Activated naive CD4-positive, alpha-beta T cell treated with anti-CD3 and anti-CD28 coated beads, Interleukin-2, amount 50 U/mL, for 16 hours (primary cell): Measurements from ENCODE around the gene ARTN.
A peak's percentile ranks its signal among the peaks of the same experiment; 100 is the strongest.

Source experiments
- DNase-seq: peaks from one replicate; pipeline ENCODE4 v3.0.0-alpha.2; 2020

ARTN gene, protein sequence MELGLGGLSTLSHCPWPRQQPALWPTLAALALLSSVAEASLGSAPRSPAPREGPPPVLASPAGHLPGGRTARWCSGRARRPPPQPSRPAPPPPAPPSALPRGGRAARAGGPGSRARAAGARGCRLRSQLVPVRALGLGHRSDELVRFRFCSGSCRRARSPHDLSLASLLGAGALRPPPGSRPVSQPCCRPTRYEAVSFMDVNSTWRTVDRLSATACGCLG

DNA sequence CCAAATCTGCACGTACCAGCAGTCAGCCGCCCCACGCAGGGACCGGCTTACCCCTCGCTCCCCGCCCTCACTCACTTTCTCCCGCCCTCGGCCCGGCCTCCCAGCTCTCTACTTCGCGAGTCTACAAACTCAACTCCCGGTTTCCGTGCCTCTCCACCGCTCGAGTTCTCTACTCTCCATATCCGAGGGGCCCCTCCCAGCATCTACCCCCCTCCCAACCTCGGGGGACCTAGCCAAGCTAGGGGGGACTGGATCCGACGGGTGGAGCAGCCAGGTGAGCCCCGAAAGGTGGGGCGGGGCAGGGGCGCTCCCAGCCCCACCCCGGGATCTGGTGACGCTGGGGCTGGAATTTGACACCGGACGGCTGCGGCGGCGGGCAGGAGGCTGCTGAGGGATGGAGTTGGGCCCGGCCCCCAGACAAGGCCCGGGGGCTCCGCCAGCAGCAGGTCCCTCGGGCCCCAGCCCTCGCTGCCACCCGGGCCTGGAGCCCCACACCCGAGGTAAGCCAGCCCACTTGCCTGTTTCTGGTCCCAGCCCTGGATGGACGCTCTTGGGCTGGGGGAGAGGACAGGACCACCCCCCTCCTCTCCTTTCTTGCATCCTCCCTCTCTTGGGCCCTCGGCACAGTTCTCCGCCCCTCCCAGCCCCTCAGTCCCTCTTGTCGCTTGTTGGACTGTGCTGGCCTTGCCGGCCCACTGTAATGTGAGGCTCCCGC lies at the start of gene ARTN:
ARTN (plus strand) TSS at position 416 of the 715 bp plus-strand sequence. CDS start 1,856 bp downstream, outside the sequence.
- DNase-seq: peak; percentile 21

DNA sequence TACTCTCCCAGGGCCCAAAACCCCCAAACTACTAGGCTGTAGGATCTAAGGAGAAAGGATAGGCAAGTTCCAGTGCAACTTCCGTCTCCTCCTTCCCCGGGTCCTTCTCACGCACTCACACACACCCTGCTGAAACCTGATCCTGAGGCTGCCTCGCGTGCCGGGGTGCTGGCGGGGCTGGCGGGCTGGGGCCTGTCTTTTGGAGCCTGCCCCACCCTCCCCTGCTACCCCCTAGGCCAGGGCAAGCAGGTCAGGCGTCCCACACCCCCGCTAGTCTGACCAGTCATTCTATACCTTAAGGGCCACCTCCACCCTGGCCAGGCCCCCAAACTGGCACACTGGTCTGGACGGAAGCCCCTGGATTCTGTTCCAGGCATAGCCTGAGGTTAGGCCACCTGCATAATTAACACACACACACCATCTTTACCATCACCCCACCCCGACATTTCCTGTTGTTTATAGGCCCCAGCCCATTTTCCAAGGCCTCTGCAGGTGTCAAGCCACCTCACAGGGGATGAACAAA lies 48.3 kb upstream of the ARTN start:
- no peak for DNase-seq

DNA sequence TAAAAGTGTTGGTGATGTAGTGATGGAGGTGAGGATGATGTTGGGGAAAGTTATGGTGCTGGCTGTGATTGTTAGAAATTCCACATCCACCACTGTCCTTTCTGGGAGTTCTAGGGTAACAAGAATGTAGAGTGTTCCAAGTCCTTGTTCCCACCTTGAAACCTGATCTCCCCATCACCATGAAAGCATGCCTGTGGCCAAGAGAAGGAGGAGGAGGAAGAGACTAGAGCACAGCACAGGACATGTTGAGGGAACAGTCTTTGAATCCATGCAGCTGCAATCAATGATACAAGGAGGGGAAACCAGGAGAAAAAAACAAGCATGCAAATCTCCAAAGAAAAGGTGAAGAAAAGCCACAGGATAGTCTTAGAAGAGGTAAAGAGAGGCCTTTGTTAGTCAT lies 45.9 kb upstream of the ARTN start:
- no peak for DNase-seq

DNA sequence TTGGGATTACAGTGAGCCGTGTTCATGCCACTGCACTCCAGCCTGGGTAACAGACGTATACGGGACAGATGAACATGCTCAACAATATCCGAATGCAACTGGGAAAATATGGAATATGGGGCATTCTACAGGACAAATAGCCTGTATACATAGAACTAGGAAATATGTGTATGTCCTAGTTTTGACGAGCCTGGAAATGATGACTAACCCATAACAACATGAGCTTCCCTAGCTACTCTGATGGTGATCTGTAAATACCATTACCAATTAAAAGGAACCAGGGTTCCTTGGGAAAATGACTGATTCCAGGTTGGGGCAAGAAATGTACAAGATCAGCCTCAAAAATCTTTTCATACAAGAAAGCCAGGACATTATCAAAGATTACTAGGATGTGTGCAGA lies 42.8 kb upstream of the ARTN start:
- no peak for DNase-seq

DNA sequence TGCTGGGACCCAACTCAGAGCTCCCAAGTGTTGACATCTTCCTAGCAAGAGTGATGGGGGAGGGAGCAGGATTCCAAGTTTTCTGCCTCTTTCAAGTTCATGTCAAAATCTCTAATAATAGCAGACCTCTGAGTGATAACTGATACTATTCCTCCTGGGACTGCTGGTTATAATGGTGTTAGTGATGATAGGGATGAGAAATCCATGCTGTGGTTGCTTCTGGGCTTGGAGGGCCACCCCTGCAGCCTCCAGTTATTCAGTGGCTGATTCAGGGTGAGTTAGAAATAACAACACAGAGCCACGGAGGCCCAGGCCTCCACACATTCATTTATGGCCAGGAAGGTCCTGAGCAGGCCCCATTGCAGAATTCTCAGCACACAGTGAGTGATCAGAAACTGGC lies 40.6 kb upstream of the ARTN start:
- DNase-seq: no peak

DNA sequence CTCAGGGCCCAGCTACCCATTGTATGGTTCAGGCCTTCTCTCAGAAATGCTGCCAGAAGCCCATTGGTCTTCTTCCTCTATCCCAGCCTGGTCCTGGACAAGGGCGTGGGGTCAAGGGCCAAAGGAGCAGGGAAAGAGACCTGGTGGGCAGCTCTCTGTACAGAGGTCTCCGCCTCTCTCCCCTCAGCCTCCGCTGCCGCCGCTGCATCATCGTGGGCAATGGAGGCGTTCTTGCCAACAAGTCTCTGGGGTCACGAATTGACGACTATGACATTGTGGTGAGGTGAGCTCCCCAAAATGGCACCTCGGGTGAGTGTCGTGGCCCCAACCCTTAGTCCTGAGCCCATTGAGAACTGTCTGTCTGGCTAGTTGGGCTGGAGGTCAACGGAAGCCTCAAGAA lies 34.6 kb upstream of the ARTN start:
- DNase-seq: no peak

DNA sequence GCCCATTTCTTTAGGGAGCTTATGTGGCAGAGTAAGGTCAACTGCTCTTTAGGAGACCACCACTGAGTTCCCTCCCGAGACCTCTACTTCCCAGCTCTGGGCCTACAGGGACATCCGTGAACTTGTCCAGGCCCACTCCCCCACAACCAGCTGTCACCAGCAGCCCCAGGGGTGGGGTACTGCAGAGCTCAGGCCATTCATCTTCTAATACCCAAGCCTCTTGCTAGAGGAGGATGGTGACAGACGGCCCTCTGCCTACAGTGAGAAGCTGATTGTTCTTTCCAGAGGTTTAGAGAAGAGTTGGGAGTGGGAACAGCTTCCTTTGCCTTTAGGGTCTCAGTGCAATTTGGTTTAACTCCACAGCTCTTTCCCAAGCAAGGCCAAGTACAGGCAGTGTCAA lies 33.2 kb upstream of the ARTN start:
- no peak for DNase-seq

DNA sequence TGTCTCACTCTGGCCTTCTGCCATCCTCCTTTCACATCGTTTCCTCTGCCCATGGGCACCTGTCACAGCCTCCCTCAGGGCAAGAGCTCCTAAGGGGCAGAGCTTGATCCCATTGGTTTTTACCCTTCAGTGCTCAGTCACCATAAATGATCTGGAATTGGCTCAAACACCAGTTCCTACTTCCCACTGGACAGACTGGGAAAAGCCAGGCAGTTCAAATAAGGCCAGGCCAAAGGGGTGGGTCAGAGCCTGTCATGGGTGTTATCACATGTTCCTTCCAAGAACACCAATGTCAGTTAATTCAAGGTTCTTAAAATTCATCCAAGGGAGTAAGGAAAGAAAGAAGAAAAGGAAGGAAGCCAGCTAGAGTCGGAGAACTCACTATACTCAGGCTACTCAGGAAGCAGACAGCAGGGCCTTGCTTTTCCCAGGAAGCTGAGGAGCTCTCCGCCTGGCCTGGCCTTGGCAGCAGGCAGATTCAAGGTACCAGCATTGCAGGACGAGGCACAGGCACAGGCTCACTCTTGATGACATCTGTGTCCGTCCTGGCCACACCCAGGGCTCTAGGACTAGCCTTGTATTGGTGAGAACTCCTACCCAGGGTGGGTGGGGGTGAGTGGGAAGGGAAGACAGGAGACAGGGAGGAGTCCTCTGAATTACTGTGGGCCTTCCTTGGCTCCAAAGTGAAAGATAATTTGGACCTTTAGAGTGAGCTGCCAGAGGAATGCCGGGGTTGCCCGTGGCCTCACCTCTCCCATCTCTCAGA lies 32.2 kb upstream of the ARTN start:
- no peak for DNase-seq

DNA sequence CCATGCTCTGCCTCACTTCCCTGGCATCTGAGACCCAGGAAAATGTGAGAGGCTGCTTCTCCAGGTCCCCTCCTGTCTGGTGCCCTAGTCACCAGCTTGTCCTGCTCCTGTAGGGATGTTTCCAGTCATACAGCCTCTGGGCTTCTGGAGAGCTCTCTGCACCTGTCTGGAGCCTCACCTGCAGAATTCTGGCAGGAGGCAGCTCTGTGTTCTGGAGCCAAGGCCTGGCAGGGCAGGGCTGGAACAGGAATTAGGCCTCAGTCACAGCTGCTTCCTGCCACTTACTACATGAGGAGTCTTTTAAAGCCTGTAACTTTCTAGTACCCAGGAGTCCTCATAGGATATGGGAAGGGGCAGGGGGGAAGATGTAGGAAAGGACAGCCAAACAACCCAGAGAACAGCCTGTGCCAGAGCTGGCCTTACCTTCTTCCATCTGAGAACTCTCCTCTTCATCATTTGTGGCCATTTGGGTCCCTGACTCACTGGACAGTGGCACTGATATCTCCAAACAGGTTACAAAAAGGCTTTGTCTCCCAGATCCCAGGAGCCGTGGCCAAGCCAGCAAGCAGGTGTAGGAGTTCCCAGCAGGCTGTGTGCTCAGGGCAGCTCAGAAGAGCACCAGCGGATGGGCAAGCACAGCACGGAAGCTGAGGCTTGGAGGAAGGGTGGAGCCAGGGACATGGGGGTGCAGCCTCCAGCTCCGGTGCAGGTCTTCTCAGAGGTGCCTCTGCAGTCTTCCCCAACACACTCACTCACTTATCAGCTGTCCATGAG lies 31.4 kb upstream of the ARTN start:
- no peak for DNase-seq

DNA sequence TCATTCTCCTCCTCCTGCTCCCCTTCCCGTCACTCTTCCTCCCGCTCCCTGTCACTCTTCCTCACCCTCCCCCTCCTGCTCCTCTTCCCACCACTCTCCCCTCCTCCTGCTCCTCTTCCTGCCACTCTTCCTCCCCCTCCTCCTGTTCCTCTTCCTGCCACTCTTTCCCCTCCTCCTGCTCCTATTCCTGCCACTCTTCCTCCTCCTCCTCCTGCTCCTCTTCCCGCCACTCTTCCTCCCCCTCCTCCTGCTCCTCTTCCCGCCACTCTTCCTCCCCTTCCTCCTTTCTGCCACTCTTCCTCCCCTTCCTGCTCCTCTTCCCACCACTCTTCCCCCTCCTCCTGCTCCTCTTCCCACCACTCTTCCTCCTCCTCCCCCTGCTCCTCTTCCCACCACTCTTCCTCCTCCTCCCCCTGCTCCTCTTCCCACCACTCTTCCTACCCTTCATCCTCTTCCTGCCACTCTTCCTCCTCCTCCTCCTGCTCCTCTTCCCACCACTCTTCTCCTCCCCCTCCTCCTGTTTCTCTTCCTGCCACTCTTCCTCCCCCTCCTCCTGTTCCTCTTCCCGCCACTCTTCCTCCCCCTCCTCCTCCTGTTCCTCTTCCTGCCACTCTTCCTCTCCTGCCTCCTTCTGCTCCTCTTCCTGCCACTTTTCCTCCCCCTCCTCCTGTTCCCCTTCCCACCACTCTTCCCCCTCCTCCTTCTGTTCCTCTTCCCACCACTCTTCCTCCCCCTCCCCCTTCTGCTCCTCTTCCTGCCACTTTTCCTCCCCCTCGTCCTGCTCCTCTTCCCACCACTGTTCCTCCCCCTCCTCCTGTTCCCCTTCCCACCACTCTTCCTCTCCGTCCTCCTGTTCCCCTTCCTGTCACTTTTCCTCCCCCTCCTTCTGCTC lies 28.7 kb upstream of the ARTN start:
- DNase-seq: no peak

DNA sequence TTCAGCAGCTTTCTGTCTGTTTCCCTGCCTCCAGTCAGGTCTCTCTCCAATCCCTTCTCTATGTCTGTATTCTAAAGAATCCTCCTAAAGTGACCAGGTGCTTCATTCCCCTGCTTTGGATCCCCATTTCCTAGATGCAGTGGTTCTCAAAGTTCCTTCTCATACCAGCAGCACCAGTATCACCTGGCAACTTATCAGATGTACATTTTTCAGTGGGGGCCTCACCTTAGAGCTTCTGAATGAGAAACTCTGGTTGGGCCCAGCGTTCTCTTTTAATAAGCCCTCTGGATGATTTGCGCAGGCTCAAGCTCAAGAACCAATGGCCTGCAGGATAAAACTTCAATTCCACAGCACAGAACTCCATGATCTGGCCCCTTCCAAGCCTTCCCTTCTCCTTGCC lies 25.4 kb upstream of the ARTN start:
- DNase-seq: no peak

DNA sequence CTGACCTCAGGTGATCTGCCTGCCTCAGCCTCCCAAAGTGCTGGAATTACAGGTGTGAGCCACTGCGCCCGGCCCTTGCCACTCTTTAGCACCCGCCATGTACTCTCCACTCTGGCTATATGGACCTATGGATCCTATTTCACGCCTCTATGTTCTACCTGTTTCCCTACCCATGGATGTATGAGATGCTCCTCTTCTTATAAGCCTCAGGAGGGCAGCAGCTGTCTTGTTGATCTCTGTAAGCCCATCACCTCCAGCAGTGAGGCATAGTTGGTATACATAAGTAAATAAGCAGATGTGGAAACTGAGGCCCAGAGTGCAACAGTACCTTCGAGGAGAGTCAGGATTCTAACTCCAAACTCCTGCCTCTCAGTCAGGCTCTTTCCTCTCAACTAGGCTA lies 24.7 kb upstream of the ARTN start:
- DNase-seq: no peak

DNA sequence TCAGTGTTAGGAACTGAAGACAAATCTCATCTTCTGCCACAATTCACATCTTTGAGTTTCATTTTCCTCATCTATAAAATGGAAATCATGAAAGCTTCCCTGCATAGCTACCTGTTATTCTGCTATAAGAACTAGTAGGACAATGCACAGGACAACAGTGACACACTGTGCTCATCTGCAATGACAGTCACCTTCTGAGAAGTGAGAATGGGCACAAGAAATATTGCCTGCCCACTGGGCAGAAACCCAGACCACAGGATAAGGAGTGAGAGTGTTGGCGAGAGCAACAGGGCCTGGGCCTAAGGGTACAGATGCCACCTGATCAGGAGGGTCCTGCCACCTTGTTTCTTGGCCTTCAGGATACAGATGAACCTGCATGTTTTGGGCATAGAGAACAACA lies 23.3 kb upstream of the ARTN start:
- DNase-seq: no peak

DNA sequence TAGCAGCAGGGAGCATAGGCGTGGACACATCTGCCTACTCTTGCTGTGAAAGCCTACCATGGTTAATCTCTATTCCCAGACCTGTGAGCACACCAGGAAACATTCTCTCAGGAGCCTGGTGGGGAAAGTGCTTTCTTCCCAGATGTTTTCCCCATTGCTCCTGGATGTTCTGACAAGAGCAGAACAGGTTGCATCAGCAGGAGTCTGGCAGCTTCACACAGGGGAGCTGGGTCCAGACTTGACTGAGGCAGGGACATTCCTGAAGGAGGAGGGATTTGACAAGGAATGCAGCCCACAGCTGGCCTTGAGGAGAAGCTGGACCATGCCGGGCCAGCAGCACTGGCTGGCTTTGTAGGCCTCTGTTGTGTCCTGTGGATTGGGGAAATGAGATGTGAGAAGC lies 21.0 kb upstream of the ARTN start:
- DNase-seq: no peak

DNA sequence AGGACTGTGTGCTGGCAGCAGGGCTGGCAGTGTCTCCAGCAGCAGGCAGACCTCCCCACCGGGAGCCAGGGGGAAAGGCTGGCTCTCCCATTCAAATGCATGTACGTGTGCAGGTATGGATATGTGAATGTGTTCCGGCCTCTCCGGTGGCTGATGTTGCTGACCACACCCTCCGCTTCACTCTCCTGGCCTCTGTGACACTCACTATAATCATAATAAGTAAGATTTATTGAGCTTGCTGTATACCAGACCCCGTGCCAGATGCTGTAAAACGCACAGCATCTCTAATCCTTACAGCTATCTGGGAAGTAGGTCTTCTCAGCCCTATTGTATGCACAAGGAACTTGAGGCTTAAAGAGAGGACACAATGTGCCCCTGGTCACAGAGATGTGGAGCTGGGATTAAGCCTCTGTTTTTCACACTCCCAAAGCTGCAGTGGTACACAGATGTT lies 20.5 kb upstream of the ARTN start:
- DNase-seq: no peak

DNA sequence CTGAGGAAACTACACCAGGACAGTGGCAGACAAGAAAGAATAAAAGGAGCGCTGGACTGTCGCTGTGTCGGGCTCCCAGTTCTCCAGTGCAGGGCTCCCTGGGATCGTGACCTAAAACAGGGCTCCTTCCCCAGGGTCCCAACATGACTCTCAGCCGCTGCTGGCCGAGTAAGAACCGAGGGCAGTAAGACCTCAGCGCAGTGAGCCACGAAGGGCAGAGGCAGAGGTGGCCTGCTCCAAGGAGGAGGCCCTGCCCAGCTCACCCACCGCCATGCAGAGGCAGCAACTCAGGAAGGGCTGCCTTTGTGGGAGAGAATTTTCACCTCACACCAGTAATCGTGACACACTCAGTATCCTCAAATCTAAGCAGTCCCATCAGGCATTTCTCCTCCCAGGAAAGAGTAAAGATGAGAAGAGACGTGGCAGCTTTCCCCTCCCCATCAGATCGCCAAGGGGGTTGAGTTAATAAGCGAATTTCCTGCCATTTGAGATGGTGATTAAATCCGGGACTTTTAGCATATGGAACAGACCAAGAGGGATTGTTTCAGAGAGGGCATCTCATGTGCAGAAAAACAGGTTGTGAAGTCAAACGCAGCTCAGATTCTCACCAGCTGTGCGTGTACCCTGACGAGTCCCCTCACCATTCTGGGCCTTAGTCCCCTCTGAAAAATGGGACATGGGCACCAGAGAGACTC lies 19.8 kb upstream of the ARTN start:
- no peak for DNase-seq

DNA sequence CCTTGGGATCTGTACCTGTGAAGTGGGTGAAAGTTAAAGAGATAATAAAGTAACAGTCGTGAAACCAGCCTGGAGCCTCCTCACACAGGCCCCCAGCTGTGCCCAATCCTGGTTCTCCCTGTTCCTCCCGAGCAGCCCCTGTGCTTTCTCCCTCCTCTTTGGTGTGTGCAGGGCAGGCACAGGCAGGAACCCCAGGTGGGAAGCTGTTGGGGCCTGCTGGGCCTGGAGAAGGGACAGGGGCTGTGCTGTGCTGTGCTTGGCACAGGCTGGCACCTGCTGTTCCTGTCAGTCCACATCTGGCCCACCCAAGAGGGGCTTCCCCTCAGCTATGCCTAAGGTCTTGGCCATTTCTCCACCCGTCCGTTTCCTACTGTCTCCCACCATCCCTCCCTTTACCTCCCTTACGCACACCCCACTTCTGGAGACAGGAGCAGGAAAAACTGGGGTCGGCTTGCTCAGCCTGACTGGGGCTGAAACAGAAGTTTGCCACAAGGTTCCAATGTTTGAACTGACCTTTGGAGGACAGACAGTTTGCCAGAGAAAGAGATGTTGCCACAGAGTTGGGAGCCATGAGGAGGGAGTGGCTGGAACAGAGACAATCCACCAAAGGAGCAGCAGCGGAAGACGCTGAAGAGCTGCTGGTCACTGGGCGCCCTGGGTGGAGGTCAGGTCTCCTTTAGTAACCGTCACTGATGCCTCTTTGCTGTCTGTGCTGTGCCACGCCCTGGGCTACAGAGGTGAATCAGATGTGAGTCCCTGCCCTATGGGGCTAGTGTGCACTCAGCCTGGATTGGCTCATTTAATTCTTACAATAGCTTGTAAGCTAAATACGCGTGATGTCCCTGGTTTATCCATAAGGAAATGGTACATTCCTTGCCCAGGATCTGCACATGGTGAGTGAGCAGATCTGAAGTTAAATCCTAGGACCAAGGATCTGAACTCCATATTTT lies 18.8 kb upstream of the ARTN start:
- no peak for DNase-seq

DNA sequence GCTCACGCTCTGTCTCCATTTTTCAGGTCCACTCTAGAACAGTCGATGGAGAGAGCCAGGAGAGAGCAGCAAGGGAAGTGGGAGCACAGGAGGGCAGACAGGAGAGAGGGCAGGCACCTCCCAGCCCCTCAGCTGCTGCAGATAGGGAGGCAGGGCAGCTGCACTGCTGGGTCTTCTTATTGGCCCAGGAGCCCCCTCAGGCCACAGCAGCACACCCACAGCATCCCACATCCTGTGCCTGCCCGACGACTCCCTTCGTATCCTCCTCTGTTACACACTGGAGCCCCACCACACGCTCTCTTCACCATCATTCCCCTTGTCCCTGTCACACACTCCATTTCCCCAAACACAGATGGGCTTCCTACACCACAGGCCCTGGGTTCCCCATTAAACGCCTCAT lies 13.7 kb upstream of the ARTN start:
- no peak for DNase-seq

DNA sequence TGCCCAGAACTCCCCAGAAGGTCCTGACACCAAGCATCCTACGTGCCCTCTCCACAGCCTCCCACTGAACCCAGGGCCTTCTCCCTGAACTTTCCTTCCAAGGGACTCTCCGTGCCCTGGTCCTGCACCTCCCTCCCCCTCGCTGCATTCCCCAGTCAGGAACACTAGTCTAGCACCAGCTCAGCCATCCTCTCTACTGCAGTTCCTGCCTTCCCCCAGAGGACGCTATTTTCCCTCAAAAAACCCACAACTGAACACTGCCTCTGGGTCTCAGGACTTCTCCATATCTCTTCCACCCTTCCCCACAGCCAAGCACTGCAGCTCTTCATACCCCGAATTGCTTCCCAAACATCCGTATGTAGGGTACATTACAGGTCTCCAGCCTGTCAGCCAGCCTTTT lies 12.6 kb upstream of the ARTN start:
- DNase-seq: no peak

DNA sequence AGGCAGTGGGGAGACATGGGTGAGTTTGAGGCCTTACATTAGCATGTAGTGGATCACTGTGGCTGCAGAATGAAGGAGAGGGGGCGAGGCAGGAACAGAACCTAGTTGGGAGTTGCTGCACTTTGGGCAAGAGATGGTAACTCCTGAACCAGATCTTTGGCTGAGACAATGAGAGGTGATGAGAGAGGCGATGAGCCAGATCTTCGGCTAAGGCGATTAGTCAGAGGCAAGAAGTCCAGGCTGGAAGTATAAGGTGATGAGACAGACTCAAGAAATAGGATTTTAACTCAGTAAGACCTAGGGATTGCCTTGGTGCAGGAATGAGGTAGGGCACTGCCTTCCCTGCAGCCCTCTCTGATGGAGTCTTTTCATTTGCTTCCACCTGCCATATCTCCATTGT lies 9.1 kb upstream of the ARTN start:
- no peak for DNase-seq
